Cardiac muscle cell (in vitro differentiated cells and primary cell): Measurements from ENCODE around the gene KLF9. TPM values are rescaled to one million over a fixed set of nuclear protein-coding genes. Genes with fewer than 3 reads are reported as not detected.

Experiments used
- DNase-seq, 2 donors: peaks; one replicate each; pipeline versions ENCODE4 v3.0.0 to v3.0.0-alpha.2; 2010 to 2017; ENCODE audit warnings: low read depth in 1 of 2, low spot score in 1 of 2
- H3K27ac ChIP-seq: fragments of 200-600 bp; sonication (generic); 2 replicates; pipeline ENCODE4 v1.5.1; 2016
- H3K27me3 ChIP-seq: fragments of 200-600 bp; sonication (generic); 2 replicates; pipeline ENCODE4 v1.6.0; 2016; ENCODE audit warnings: control low read depth
- H3K36me3 ChIP-seq: fragments of 200-600 bp; sonication (generic); 2 replicates; pipeline ENCODE4 v1.5.1; 2016; ENCODE audit warnings: control low read depth
- H3K4me1 ChIP-seq: fragments of 200-600 bp; sonication (generic); 2 replicates; pipeline ENCODE4 v1.8.1; 2017; ENCODE audit warnings: low read depth, mild to moderate bottlenecking, mixed run types
- H3K4me3 ChIP-seq: fragments of 200-600 bp; sonication (generic); 2 replicates; pipeline ENCODE4 v1.5.1; 2016; ENCODE audit warnings: mild to moderate bottlenecking
- H3K9me3 ChIP-seq: fragments of 200-600 bp; sonication (generic); 2 replicates; pipeline ENCODE4 v1.5.1; 2017; ENCODE audit warnings: low read depth, mild to moderate bottlenecking, control low read depth
- polyA plus RNA-seq: library from polyadenylated mRNA; unstranded; fragments of >200 nt; fragmentation: Nextera tagmentation; extraction: Ambion mirVana; gene quantifications from 2 replicates; pipeline ENCODE4 v1.2.1, GENCODE V29; 2016
- total RNA-seq: library from RNA; depleted of rRNA; stranded (reverse); fragments of >200 nt; gene quantifications from 2 replicates; pipeline ENCODE4 v1.2.3, GENCODE V29; 2016
- TF ChIP-seq, protein P1 (sequence below): IDR thresholded peaks from 2 replicates; pipeline ENCODE4 v1.5.1; 2012; ENCODE audit warnings: low read depth, mild to moderate bottlenecking, low read length

The KLF9 gene
- total and polyA plus RNA-seq, 2 experiments from 2014 or later: 0.30 TPM; not detected in 1

DNA sequence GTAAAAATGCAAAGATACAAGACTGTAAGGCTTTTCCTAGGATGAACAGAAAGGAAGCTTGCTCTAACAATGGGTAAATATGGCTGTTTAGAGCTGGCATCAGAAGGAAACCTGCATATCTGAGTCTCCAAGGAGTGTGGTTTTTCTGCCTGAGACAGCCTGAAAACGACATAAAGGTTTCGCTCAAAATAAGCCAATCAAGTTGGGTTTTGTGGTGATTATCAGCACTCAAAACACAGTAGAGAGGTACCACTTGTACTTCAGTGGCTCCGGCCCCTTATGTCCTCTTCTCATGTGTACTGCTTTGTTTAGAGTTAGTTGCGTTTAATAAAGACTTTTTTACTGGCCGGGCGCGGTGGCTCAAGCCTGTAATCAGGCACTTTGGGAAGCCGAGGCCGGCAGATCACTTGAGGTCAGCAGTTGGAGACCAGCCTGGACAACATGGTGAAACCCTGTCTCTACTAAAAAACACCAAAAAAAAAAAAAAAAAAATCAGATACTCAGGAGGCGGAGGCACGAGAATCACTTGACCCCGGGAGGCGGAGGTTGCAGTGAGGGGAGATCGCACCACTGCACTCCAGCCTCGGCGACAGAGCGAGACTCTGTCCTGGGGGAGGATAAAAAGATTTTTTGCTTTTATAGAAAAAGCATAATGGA lies 39.4 kb downstream of the KLF9 start:
- Histone ChIP-seq H3K4me3 (no peak overlapping the region), H3K36me3 (no peaks in the 10 kb centered on the region), H3K27me3 (no peaks in the 10 kb centered on the region), H3K9me3 (no peaks in the 10 kb centered on the region), H3K4me1 (no peaks in the 10 kb centered on the region), H3K27ac (no peak overlapping the region)
- DNase-seq: no peak
- TF ChIP-seq, protein P1, sequence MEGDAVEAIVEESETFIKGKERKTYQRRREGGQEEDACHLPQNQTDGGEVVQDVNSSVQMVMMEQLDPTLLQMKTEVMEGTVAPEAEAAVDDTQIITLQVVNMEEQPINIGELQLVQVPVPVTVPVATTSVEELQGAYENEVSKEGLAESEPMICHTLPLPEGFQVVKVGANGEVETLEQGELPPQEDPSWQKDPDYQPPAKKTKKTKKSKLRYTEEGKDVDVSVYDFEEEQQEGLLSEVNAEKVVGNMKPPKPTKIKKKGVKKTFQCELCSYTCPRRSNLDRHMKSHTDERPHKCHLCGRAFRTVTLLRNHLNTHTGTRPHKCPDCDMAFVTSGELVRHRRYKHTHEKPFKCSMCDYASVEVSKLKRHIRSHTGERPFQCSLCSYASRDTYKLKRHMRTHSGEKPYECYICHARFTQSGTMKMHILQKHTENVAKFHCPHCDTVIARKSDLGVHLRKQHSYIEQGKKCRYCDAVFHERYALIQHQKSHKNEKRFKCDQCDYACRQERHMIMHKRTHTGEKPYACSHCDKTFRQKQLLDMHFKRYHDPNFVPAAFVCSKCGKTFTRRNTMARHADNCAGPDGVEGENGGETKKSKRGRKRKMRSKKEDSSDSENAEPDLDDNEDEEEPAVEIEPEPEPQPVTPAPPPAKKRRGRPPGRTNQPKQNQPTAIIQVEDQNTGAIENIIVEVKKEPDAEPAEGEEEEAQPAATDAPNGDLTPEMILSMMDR: no peak

DNA sequence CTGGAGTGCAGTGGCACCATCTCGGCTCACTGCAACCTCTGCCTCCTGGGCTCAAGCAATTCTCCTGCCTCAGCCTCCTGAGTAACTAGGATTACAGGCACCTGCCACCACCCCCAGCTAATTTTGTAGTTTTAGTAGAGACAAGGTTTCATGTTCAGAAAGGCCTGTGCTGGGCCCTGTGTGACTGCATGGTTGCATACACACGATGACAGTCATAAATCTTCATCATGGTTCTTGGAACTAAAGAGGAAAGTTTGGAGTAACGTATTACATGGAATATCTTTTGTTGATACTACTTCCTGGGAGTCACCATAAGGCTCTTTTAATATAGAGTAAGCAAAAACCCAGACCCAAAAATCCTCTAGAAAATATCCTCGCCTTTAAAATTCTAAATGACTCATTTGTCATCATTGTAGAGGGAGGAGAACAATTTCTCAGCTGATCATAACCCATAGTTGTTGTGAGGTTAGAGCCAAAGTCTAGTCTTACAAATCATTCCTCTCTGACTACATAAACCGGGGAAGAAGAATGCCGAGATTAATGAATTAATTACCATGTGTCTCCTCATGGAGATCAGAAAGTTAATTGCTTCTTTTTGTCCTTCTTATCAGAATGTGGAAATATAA lies 47.0 kb downstream of the KLF9 start:
- Histone ChIP-seq H3K27me3 (no peaks in the 10 kb centered on the region), H3K27ac (no peak overlapping the region), H3K9me3 (no peaks in the 10 kb centered on the region), H3K4me3 (no peak overlapping the region), H3K4me1 (no peaks in the 10 kb centered on the region), H3K36me3 (no peaks in the 10 kb centered on the region)
- no peak for DNase-seq
- TF ChIP-seq, protein P1: no peak

DNA sequence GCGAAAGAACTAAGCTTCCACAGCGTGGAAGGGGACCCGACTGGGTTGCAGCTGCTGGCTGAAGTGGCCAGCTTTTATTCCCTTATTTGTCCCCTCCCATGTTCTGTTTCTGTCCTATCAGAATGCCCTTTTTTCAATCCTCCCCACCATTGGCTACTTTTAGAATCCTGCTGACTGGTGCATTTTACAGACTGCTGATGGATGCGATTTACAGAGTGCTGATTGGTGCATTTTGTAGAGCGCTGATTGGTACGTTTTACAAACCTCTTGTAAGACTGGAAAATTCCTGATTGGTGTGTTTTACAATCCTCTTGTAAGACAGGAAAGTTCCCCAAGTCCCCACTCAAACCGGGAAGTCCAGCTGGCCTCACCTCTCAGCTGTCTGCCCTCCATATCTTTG lies 50.7 kb downstream of the KLF9 start:
- Histone ChIP-seq H3K9me3 (no peaks in the 10 kb centered on the region), H3K27me3 (no peaks in the 10 kb centered on the region), H3K4me3 (no peak overlapping the region), H3K36me3 (no peaks in the 10 kb centered on the region), H3K4me1 (no peaks in the 10 kb centered on the region), H3K27ac (no peak overlapping the region)
- TF ChIP-seq, protein P1: no peak
- DNase-seq: no peak

DNA sequence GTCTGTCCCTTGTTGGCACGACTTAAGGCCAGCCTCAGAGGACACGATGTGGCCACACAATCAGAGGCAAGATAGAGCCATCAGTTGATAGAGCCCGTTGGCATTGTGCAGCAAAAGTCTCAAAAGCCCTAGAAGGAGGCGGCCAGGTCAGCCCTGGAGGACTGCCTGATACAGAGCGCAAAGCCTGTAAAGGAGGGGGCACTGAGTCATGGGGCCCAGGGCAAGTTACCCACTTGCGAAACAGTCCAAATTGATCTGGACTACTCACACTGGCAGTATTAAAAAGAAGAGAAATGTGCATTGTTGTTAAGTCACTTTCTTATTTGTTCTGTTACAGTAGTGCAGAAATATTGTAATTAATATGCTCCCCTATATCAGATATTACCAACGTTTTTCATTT lies 51.5 kb downstream of the KLF9 start:
- peak in 1 of 2 donors; percentile 48 for DNase-seq
- no peaks in the 10 kb centered on the region for H3K36me3 ChIP-seq
- H3K27me3 ChIP-seq: no peaks in the 10 kb centered on the region
- H3K27ac ChIP-seq: no peak overlapping the region
- H3K4me3 ChIP-seq: no peak overlapping the region
- H3K4me1 ChIP-seq: no peaks in the 10 kb centered on the region
- H3K9me3 ChIP-seq: no peaks in the 10 kb centered on the region
- TF ChIP-seq, protein P1: no peak

DNA sequence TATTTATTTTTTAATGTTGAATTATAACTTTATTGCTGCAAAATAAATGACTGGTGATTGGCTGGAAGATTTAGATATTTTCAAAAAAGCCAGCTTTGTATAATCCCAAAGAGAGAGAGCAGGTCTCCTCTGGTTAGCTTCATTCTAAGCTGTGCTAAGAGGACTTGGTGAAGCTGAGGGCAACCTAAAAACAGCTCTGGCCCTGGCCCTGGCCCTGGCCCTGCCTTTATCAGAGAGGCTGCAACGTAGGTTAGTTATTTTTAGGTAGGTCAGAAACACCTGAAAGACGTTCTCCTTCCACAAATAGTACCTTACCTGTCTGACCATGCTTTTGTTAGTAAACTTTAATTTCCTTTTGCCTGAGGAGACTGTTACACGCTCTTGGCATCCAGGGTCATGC lies 58.7 kb downstream of the KLF9 start:
- H3K4me3 ChIP-seq: no peak overlapping the region

More for the DNA sequence above, 58.7 kb downstream of the KLF9 start:
- Histone ChIP-seq H3K36me3 (peaks cover 3% of the 10 kb centered on the region), H3K4me1 (peaks cover 7% of the 10 kb centered on the region), H3K9me3 (no peaks in the 10 kb centered on the region), H3K27me3 (no peaks in the 10 kb centered on the region), H3K27ac (no peak overlapping the region)
- no peak for DNase-seq
- TF ChIP-seq, protein P1: no peak
